Right ventricle myocardium superior (tissue), 1 donor: ENCODE data around the gene SLC52A3. TPM values are rescaled to one million over a fixed set of nuclear protein-coding genes. Genes with fewer than 3 reads are reported as not detected.

Experiments
- ATAC-seq: fragments of 200-7000 bp; cut with Tn5 transposase; one replicate; pipeline ENCODE4 v1.9.1; 2020; ENCODE audit warnings: mild to moderate bottlenecking; ENCODE audit not compliant: poor library complexity
- DNase-seq: peaks from one replicate; pipeline ENCODE4 v3.0.0-alpha.2; 2020
- intact Hi-C: fragments of 100-400 bp; cut with DNase I; formaldehyde crosslinking; loops from one replicate; pipeline ENCODE4 v1.11.2; 2022
- total RNA-seq: library from RNA; stranded (reverse); fragmentation: NEBNext Ultra II Directional; extraction: Animal tissue kit (Norgen Biotek cat#: 25700); gene quantifications from one replicate; pipeline ENCODE4 v1.2.1, GENCODE V29; 2021
- donor health status: DM: no; HTN: yes; CAD: no; lungs with severe emphysema.

The SLC52A3 gene
- total RNA-seq, 1 donor from 2014 or later, result 2.2 TPM

DNA sequence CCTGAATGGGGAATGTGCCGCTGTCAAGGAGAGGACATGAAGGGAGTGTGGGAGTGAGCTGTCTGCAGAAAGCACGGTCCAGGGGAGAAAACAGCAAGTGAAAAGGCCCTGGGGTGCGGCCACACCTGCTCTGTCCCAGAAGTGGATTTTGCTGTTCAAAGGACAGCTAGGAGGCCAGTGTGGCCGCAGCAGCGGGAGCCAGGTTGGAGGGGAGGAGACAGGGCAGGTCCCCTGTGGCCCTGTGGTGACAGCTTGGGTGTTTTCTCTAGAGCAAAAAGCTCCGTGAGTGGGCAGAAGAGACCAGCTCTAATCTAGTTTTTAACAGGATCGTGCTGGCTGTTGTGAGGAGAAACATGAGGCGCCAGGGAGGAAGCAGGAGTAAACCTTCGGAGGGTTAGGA, 4.5 kb upstream of the SLC52A3 start:
- intact Hi-C loops, result no loop called here
- ATAC-seq (no peak), DNase-seq (no peak)

DNA sequence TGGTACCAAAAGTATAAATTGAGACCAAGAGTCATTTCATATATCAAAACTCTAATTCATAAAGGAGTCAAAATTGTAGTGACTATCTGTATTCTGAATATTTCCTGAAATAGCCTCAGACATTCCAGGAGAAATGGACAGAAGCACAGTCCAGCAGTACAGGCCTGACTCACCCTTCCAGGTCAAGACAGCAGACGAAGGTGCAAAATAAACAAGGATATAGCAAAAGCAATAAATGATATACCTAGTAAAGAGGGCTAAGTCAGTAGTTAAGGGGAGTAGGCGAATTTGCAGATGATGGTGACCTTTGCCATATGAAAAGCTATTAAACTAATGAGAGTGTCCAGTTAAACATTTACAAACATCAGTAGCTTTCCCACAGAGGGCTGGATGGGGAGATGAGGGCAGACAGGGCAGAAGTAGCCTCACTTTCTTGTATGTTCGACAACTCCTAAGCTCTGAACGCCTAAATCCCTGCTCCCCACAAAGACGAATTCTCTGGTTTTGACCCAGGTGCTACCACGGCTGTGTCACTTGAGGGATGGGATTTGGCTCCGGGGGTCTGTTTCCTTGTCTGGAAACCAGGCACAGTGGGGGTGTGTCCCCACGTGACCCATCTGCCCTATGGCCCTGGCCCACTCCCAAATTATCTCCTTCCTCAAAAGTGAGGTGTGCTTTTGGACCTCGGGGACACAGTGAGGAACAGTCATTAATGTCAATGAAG, 3.6 kb upstream of the SLC52A3 start:
- no peak for ATAC-seq
- DNase-seq, result no peak
- intact Hi-C loops, result no loop called here

GRCh38 chr20:770691-771090, 2.4 kb upstream of the SLC52A3 start:
- ATAC-seq (no peak), DNase-seq (no peak)
- intact Hi-C loops, result no loop called here

GRCh38 chr20:766906-767305, 1.4 kb downstream of the SLC52A3 start:
- ATAC-seq (no peak), DNase-seq (no peak)
- intact Hi-C loops, result no loop called here

DNA sequence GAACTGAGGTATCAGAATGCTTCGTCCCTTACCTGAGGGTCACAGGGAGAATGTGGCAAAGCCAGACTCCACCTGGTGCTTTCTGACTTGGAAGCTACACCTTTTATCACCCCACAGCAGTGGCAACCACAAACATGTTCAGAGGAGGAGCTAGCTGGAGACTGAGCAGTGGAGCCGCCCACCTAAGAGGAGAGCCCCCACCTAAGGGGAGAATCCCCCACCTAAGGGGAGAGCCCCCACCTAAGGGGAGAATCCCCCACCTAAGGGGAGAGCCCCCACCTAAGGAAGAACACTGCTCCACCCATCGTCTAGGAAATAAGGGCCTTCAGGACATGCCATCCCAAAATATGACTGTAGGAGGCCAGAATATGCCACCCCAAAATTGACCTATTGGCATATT, 4.0 kb downstream of the SLC52A3 start:
- intact Hi-C loops, result no loop called here
- ATAC-seq (no peak), DNase-seq (no peak)

GRCh38 chr20:761418-762381, 6.6 kb downstream of the SLC52A3 start:
- intact Hi-C loops, result no loop called here
- ATAC-seq (no peak), DNase-seq (no peak)

DNA sequence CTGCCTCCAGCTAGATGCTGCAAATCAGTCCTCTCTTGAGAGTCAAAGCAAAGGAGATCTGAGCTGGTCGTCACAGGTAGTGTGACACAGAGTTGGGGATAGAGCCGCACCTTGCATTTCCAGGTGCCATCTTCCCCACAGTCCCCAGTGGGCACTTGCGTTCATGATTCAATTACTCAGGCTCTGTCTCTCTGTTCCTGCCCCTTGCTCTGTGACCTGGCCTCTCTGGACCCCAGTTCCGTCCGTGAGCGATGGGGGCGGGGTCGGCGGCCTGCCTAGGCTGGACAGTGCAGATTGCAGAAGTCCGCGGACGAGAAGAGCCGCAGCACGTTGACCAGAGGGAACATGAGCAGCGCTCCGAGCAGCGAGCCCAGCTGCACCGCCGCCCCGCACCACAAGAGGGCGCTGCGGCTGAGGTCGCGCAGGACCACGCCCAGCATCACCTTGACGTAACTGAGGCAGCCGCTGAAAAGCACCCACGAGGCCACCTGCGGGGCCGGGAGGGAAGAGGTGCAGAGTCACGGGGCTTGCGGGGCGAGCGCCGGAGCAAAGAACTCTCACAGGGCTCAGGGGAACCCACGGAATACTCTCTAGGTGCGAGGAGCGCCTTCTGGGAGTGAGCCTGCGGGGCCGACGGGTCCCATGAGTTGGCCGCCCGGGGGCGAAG, 7.4 kb downstream of the SLC52A3 start:
- intact Hi-C loops, result no loop called here
- no peak for DNase-seq
- peak; percentile 65 for ATAC-seq

- no peak for ATAC-seq
- intact Hi-C loops, result no loop called here
These were observed 10.8 kb downstream of the SLC52A3 start for GRCh38 chr20:757506-757905.

DNA sequence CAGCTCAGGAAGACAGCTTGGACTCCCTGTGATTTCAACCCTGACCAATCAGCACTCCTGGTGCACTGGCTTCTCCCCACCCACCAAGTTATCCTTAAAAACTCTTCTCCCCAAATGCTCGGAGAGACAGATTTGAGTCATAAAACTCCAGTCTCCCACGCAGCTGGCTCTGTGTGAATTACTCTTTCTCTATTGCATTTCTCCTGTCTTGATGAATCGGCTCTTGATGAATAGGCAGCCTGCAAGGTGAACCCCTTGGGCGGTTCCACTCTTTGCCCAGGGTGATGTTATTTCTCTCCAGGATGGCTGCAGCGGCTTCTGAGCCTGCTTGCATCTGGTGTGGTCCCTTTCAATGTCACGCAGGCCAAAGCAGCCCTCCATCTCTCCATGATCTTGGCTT, 12.4 kb downstream of the SLC52A3 start:
- intact Hi-C loops, result no loop called here
- DNase-seq (no peak), ATAC-seq (no peak)

More at GRCh38 chr20:757506-757905, 10.8 kb downstream of the SLC52A3 start:
- DNase-seq, result no peak

- no peak for ATAC-seq
- DNase-seq, result no peak
- intact Hi-C loops, result no loop called here
These were observed 13.4 kb downstream of the SLC52A3 start for GRCh38 chr20:754904-755303.

GRCh38 chr20:753897-754635, 14.2 kb downstream of the SLC52A3 start:
- DNase-seq, result no peak
- no peak for ATAC-seq
- intact Hi-C loops, result no loop called here

DNA sequence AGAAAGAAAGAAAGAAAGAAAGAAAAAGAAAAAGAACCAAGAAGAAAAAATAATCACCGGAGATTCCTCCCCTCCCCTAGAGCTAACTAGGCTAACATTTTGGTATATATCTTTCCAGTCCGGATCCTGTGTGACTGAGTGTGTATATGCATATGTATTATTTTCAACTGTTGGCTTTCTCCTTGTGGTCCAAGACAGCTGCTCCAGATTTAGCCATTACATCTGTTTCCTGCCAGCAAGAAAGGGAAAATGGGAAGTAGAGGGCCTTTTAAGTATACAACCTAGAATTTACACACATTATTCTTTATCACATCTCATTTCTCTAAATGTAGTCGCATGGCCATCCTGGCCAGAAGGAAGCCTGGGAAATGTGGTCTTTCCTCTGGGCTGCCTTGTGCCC, 15.2 kb downstream of the SLC52A3 start:
- ATAC-seq (no peak), DNase-seq (no peak)
- intact Hi-C loops, result no loop called here

- DNase-seq (no peak), ATAC-seq (no peak)
- intact Hi-C loops, result no loop called here
These were observed 16.0 kb downstream of the SLC52A3 start for GRCh38 chr20:752291-752690.

GRCh38 chr20:751761-752160, 16.5 kb downstream of the SLC52A3 start:
- ATAC-seq (no peak), DNase-seq (no peak)
- intact Hi-C loops, result no loop called here

GRCh38 chr20:750801-751200, 17.5 kb downstream of the SLC52A3 start:
- no peak for DNase-seq
- no peak for ATAC-seq
- intact Hi-C loops, result no loop called here

GRCh38 chr20:745683-746301, 22.5 kb downstream of the SLC52A3 start:
- DNase-seq, result no peak
- intact Hi-C loops, result no loop called here
- ATAC-seq, result no peak

- no peak for ATAC-seq
- DNase-seq, result no peak
- intact Hi-C loops, result loop anchor here (5.0 kb wide), 1 partner anchor 390 kb away; no protein-coding TSS in a partner anchor
These were observed 26.1 kb downstream of the SLC52A3 start for GRCh38 chr20:742156-742555.

GRCh38 chr20:741620-742019, 26.7 kb downstream of the SLC52A3 start:
- intact Hi-C loops, result loop anchor here (5.0 kb wide), 1 partner anchor 389 kb away; no protein-coding TSS in a partner anchor
- no peak for ATAC-seq
- DNase-seq, result no peak
